CD8-positive, alpha-beta memory T cell (primary cell): ENCODE data around the gene TMEM212. TPM values are rescaled to one million over a fixed set of nuclear protein-coding genes. Genes with fewer than 3 reads are reported as not detected.
"Not testable (repeated sequence)": the region's sequence is repeated elsewhere in the genome, so short reads cannot be mapped to it uniquely, and the experiment has no call there.

Experiments used
- CTCF ChIA-PET: fragments of 350-600 bp; sonication (Branson Sonifier 250); formaldehyde crosslinking; loops from one replicate; lab custom pipeline; 2021; ENCODE audit warnings: antibody characterized with exemption; lab: Charles Lee
- POLR2A ChIA-PET: fragments of 350-600 bp; sonication (Branson Sonifier 250); formaldehyde crosslinking; loops from one replicate; lab custom pipeline; 2021; ENCODE audit warnings: antibody characterized with exemption; lab: Charles Lee
- DNase-seq, 5 donors: peaks; one replicate each; pipeline versions ENCODE4 v3.0.0 to v3.0.0-alpha.2; 2020 to 2022; ENCODE audit warnings: mixed read lengths in 1 of 5
- H3K27ac ChIP-seq: one replicate; pipeline ENCODE4 v1.7.0; 2013; ENCODE audit warnings: low read depth, mild to moderate bottlenecking, low read length, moderate library complexity
- H3K27me3 ChIP-seq: 2 replicates; pipeline ENCODE4 v1.7.0; 2013; ENCODE audit warnings: low read length, mild to moderate bottlenecking; ENCODE audit not compliant: insufficient read depth, poor library complexity, severe bottlenecking
- H3K36me3 ChIP-seq: 2 replicates; pipeline ENCODE4 v1.7.0; 2013; ENCODE audit warnings: mild to moderate bottlenecking, low read length, moderate library complexity; ENCODE audit not compliant: insufficient read depth
- H3K4me1 ChIP-seq: 2 replicates; pipeline ENCODE4 v1.7.0; 2013; ENCODE audit warnings: mild to moderate bottlenecking, low read length, moderate library complexity; ENCODE audit not compliant: insufficient read depth
- H3K4me3 ChIP-seq: 2 replicates; pipeline ENCODE4 v1.7.0; 2013; ENCODE audit warnings: mild to moderate bottlenecking, low read length
- H3K9me3 ChIP-seq: 2 replicates; pipeline ENCODE4 v1.7.0; 2013; ENCODE audit warnings: mild to moderate bottlenecking, low read length
- H3K27ac Mint-ChIP-seq, 8 donors: one replicate each; pipeline ENCODE4 v1.8.0; 2020 to 2021; ENCODE audit warnings: mixed read lengths in 8 of 8, mild to moderate bottlenecking in 6 of 8, inconsistent platforms in 3 of 8, moderate library complexity in 3 of 8
- H3K27me3 Mint-ChIP-seq, 2 donors: one replicate each; pipeline ENCODE4 v1.8.0; 2020 to 2021; ENCODE audit warnings: mixed read lengths in 2 of 2, mild to moderate bottlenecking in 1 of 2, moderate library complexity in 1 of 2
- H3K36me3 Mint-ChIP-seq, 3 donors: one replicate each; pipeline ENCODE4 v1.8.0; 2020 to 2021; ENCODE audit warnings: mixed read lengths in 3 of 3, inconsistent platforms in 1 of 3, mild to moderate bottlenecking in 1 of 3
- H3K4me1 Mint-ChIP-seq, 3 donors: one replicate each; pipeline ENCODE4 v1.8.0; 2020 to 2021; ENCODE audit warnings: mixed read lengths in 3 of 3, inconsistent platforms in 1 of 3, mild to moderate bottlenecking in 1 of 3
- H3K4me3 Mint-ChIP-seq, 7 donors: one replicate each; pipeline ENCODE4 v1.8.0; 2020 to 2021; ENCODE audit warnings: mixed read lengths in 7 of 7, mild to moderate bottlenecking in 6 of 7, moderate library complexity in 4 of 7, inconsistent platforms in 2 of 7
- H3K9me3 Mint-ChIP-seq, 5 donors: one replicate each; pipeline ENCODE4 v1.8.0; 2020 to 2022; ENCODE audit warnings: mixed read lengths in 5 of 5, mild to moderate bottlenecking in 3 of 5, moderate library complexity in 2 of 5, inconsistent platforms in 1 of 5
- polyA plus RNA-seq: library from polyadenylated mRNA; unstranded; fragments of 300-500 nt; fragmentation: Illumina TruSeq; gene quantifications from one replicate; pipeline ENCODE4 v1.2.3, GENCODE V29; 2021
- total RNA-seq, 2 experiments: library from RNA; stranded (reverse); gene quantifications; one replicate each; pipeline ENCODE4 v1.2.3, GENCODE V29; 2021

Gene TMEM212
- total and polyA plus RNA-seq, 3 experiments from 2014 or later, result not detected

GRCh38 chr3:171847595-171848259 is 4.6 kb downstream of the TMEM212 start:
- Mint-ChIP-seq H3K9me3 (no peaks in the 10 kb centered on the region), H3K36me3 (peaks cover 0 to 3% (median 0%) of the 10 kb centered on the region in 3 donors), H3K4me3 (no peak overlapping the region), H3K27me3 (peaks cover 0 to 10% of the 10 kb centered on the region in 2 donors), H3K4me1 (peaks cover 0 to 10% (median 0%) of the 10 kb centered on the region in 3 donors), H3K27ac (peak overlapping the region in 1 of 8 donors; percentile 0)
- Histone ChIP-seq H3K9me3 (no peaks in the 10 kb centered on the region), H3K27ac (no peak overlapping the region), H3K4me1 (no peaks in the 10 kb centered on the region), H3K4me3 (no peak overlapping the region), H3K27me3 (no peaks in the 10 kb centered on the region), H3K36me3 (no peaks in the 10 kb centered on the region)
- DNase-seq, result no peak
- POLR2A ChIA-PET, result no interaction called here
- CTCF ChIA-PET, result no interaction called here

GRCh38 chr3:171849617-171850319 is 6.6 kb downstream of the TMEM212 start:
- POLR2A ChIA-PET, result no interaction called here
- H3K4me3 ChIP-seq, result no peak overlapping the region
- DNase-seq, result no peak
- CTCF ChIA-PET, result no interaction called here
- Mint-ChIP-seq H3K27me3 (peaks cover 9 to 17% of the 10 kb centered on the region in 2 donors), H3K4me1 (peaks cover 0 to 10% (median 0%) of the 10 kb centered on the region in 3 donors), H3K9me3 (peaks cover 7 to 13% (median 12%) of the 10 kb centered on the region in 5 donors), H3K27ac (no peak overlapping the region), H3K36me3 (peaks cover 0 to 10% (median 3%) of the 10 kb centered on the region in 3 donors), H3K4me3 (no peak overlapping the region)
- no peaks in the 10 kb centered on the region for H3K36me3 ChIP-seq
- no peaks in the 10 kb centered on the region for H3K4me1 ChIP-seq
- H3K9me3 ChIP-seq, result no peaks in the 10 kb centered on the region
- H3K27ac ChIP-seq, result no peak overlapping the region
- H3K27me3 ChIP-seq, result no peaks in the 10 kb centered on the region

DNA sequence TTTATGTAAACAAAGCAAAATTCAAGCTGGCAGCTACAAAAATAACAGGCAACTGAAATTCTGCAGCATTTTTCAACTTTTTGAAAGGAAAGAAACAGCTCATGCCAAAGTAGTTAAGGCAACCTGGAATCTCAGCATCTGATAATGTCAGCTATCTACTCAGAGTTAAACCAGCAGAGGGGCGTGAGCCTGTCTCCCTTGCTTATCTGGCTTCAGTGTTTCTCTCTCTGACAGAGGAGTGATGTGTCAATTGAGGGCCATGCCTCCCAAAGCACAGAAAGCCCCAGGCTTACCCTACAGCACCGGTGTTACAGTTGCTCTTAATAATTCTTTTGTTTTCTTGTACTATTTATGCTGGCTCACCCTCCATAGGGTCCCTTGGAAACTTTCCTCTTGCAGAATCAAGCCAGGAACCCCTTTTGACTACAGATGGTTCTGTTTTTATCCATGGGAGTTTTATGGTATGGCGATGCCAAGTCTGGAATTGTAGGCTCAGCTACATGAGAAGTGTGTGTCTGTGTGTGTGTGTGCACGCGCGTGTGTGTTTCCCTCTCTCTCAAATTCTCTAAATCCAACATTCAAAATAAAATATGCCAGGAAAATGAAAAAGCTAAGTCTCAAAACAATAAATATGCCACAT is 7.3 kb downstream of the TMEM212 start:
- Mint-ChIP-seq H3K27ac (no peak overlapping the region), H3K4me3 (no peak overlapping the region), H3K9me3 (peaks cover 8 to 15% (median 12%) of the 10 kb centered on the region in 5 donors), H3K27me3 (peaks cover 9 to 17% of the 10 kb centered on the region in 2 donors), H3K36me3 (peaks cover 0 to 10% (median 3%) of the 10 kb centered on the region in 3 donors), H3K4me1 (peaks cover 0 to 10% (median 0%) of the 10 kb centered on the region in 3 donors)
- Histone ChIP-seq H3K4me3 (no peak overlapping the region), H3K4me1 (no peaks in the 10 kb centered on the region), H3K36me3 (no peaks in the 10 kb centered on the region), H3K27ac (no peak overlapping the region), H3K9me3 (no peaks in the 10 kb centered on the region), H3K27me3 (no peaks in the 10 kb centered on the region)
- DNase-seq, result no peak
- ChIA-PET POLR2A (no interaction called here), CTCF (no interaction called here)

DNA sequence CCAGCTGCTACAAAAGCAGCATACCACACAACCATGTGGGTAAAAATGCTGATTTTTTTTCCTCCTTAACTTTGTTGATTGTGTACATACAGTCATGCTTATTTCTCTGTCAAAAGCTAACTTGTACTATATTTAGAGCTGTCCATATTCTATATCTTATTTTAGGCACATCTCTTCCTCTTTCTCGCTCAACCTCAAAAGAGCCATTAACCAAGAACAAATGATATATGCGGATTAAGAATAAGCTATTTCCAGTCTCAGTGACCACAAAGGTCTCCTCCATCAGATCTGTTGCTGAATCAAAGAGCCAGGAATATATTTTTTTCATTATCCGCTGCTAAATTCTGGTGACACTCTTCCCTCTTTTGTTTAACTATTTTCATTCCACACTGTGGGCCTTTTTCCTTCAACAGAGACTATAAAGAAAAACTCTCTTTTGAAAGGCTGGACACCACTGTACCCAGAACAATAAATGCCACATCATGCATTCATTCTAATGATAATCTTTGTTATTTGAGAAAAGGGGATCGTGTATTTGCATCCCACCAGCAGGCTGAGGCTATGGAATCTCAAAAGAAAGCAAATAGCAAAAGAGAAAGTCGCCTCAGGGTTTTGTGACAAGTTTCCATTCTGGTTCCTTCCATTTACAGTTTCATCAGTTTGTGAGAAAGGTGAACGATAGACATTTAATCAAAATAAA is 8.0 kb downstream of the TMEM212 start:
- peaks cover 0 to 10% (median under 1%) of the 10 kb centered on the region in 3 donors for H3K36me3 Mint-ChIP-seq
- CTCF ChIA-PET, result no interaction called here
- no peak overlapping the region for H3K27ac ChIP-seq

GRCh38 chr3:171851660-171852058 is 8.5 kb downstream of the TMEM212 start:
- peaks cover 8 to 15% (median 13%) of the 10 kb centered on the region in 5 donors for H3K9me3 Mint-ChIP-seq
- CTCF ChIA-PET, result no interaction called here

More for the DNA sequence above, 8.0 kb downstream of the TMEM212 start:
- Histone ChIP-seq H3K4me1 (no peaks in the 10 kb centered on the region), H3K9me3 (no peaks in the 10 kb centered on the region), H3K4me3 (no peak overlapping the region), H3K27me3 (no peaks in the 10 kb centered on the region), H3K36me3 (no peaks in the 10 kb centered on the region)
- Mint-ChIP-seq H3K9me3 (peaks cover 8 to 15% (median 13%) of the 10 kb centered on the region in 5 donors), H3K27me3 (peaks cover 9 to 17% of the 10 kb centered on the region in 2 donors), H3K4me1 (peaks cover 0 to 8% (median 0%) of the 10 kb centered on the region in 3 donors), H3K4me3 (no peak overlapping the region), H3K27ac (no peak overlapping the region)
- no peak for DNase-seq
- POLR2A ChIA-PET, result no interaction called here

GRCh38 chr3:171854649-171855305 is 11.6 kb downstream of the TMEM212 start:
- no peak overlapping the region for H3K4me3 Mint-ChIP-seq
- H3K27ac Mint-ChIP-seq, result no peak overlapping the region
- Histone ChIP-seq H3K27me3 (no peaks in the 10 kb centered on the region), H3K4me3 (no peak overlapping the region), H3K4me1 (no peaks in the 10 kb centered on the region), H3K36me3 (no peaks in the 10 kb centered on the region), H3K27ac (no peak overlapping the region), H3K9me3 (no peaks in the 10 kb centered on the region)
- H3K9me3 Mint-ChIP-seq, result peaks cover 14 to 18% (median 15%) of the 10 kb centered on the region in 5 donors
- no peak for DNase-seq
- H3K4me1 Mint-ChIP-seq, result no peaks in the 10 kb centered on the region
- CTCF ChIA-PET, result no interaction called here
- peaks cover 0 to 20% (median 0%) of the 10 kb centered on the region in 3 donors for H3K36me3 Mint-ChIP-seq
- H3K27me3 Mint-ChIP-seq, result peaks cover 9 to 28% of the 10 kb centered on the region in 2 donors
- POLR2A ChIA-PET, result no interaction called here

More at GRCh38 chr3:171851660-171852058, 8.5 kb downstream of the TMEM212 start:
- H3K36me3 ChIP-seq, result no peaks in the 10 kb centered on the region
- peaks cover 0 to 3% (median 0%) of the 10 kb centered on the region in 3 donors for H3K4me1 Mint-ChIP-seq
- no peak overlapping the region for H3K27ac Mint-ChIP-seq
- H3K36me3 Mint-ChIP-seq, result peaks cover 0 to 10% (median 0%) of the 10 kb centered on the region in 3 donors
- H3K9me3 ChIP-seq, result no peaks in the 10 kb centered on the region
- peaks cover 9 to 17% of the 10 kb centered on the region in 2 donors for H3K27me3 Mint-ChIP-seq
- DNase-seq, result no peak
- H3K4me1 ChIP-seq, result no peaks in the 10 kb centered on the region
- POLR2A ChIA-PET, result no interaction called here
- H3K27ac ChIP-seq, result no peak overlapping the region
- H3K27me3 ChIP-seq, result no peaks in the 10 kb centered on the region
- H3K4me3 ChIP-seq, result no peak overlapping the region
- no peak overlapping the region for H3K4me3 Mint-ChIP-seq

DNA sequence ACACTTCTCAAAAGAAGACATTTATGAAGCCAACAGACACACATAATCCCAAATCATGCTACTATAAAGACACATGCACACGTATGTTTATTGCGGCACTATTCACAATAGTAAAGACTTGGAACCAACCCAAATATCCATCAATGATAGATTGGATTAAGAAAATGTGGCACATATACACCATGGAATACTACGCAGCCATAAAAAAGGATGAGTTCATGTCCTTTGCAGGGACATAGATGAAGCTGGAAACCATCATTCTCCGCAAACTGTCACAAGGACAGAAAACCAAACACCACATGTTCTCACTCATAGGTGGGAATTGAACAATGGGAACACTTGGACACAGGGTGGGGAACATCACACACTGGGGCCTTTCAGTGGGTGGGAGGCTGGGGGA is 15.6 kb downstream of the TMEM212 start:
- CTCF ChIA-PET, result not testable (repeated sequence)

More for the DNA sequence above, 15.6 kb downstream of the TMEM212 start:
- H3K4me3 ChIP-seq, DNase-seq, H3K36me3 ChIP-seq, H3K4me1 Mint-ChIP-seq, H3K9me3 ChIP-seq, POLR2A ChIA-PET, H3K27ac ChIP-seq, H3K4me3 Mint-ChIP-seq, H3K4me1 ChIP-seq, H3K27me3 ChIP-seq: not testable (repeated sequence)
- H3K9me3 Mint-ChIP-seq, result peaks cover 12 to 15% (median 14%) of the 10 kb centered on the region in 5 donors
- peaks cover 6 to 20% of the 10 kb centered on the region in 2 donors for H3K27me3 Mint-ChIP-seq
- peak overlapping the region in 1 of 8 donors; percentile 6 for H3K27ac Mint-ChIP-seq
- peaks cover 0 to 20% (median 0%) of the 10 kb centered on the region in 3 donors for H3K36me3 Mint-ChIP-seq
